B cell (primary cell): ENCODE measurements around the gene KRT37.

Source experiments
- CTCF ChIP-seq: fragments of 200-600 bp; IDR thresholded peaks from one replicate; pipeline ENCODE4 v1.8.0; 2022; ENCODE audit warnings: antibody characterized with exemption, mild to moderate bottlenecking
- EZH2 ChIP-seq: IDR thresholded peaks from 2 replicates; pipeline ENCODE4 v1.6.1; 2012; ENCODE audit warnings: borderline replicate concordance, low read depth, mild to moderate bottlenecking, moderate library complexity, low read length; ENCODE audit not compliant: insufficient read depth, poor library complexity, severe bottlenecking

GRCh38 chr17:41457676-41458075, 33.3 kb upstream of the KRT37 start:
- TF ChIP-seq EZH2 (no peak), CTCF (no peak)
